Stimulated activated CD8-positive, alpha-beta memory T cell treated with anti-CD3 and anti-CD28 coated beads, Interleukin-15, amount 100 ng/mL, for 48 hours (primary cell): ENCODE measurements around the gene TWIST1.

ENCODE experiments used
- DNase-seq, 2 donors: peaks; one replicate each; pipeline ENCODE4 v3.0.0-alpha.2; 2020; ENCODE audit warnings: low read depth in 2 of 2

The TWIST1 gene

DNA sequence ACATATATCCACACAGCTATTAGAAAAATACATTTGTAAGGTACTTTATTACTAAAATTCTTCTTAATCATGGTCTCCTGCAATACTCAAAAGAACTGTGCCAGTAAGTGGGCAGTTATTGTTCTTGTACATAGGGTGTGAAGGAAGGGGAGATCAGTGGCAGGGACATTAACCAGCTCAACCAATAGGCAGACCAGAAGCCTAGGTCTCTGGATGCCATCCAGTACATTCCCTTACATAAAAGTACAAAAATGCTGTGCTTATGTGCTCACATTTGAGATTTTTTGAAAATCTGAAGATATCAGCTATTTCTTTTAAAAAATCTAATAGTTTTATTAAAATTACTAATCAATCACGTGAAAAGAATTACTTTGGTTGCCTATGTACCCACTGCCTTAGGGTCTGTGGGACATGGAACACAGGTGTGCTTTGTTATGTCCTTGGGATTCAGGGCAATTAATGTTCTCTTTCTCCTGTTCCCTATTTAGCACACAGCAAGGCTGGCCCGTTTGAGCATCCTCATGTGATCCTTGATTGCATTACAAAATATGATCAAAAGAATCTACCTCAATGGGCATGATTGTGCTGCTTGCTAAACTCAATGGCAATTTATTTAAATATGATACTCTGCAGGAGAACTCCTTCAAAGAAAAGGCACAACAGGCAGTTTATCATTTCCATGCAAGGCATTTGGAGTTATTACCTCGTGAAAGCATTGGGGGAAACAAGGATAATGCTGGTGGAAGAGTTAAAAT, 22.7 kb downstream of the TWIST1 start:
- no peak for DNase-seq

DNA sequence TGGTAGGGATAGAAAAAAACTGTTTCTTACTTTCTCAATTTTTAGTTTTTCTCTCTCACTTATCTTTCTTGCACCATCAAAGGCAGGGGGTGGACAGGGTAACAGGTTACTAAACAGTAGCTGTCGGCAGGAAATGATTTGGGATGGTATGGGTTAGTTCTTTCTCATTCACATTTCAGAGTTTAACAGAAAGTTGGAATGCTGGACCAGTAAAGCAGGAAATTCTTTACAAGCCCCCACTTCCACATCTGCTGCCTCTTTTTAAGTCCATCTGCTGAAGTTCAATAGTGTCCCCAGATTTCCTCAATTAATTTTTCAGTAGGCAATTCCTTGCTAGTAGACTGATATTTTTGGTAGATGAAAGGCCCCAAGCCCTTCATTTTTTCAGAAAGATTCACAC, 23.3 kb downstream of the TWIST1 start:
- DNase-seq: no peak

DNA sequence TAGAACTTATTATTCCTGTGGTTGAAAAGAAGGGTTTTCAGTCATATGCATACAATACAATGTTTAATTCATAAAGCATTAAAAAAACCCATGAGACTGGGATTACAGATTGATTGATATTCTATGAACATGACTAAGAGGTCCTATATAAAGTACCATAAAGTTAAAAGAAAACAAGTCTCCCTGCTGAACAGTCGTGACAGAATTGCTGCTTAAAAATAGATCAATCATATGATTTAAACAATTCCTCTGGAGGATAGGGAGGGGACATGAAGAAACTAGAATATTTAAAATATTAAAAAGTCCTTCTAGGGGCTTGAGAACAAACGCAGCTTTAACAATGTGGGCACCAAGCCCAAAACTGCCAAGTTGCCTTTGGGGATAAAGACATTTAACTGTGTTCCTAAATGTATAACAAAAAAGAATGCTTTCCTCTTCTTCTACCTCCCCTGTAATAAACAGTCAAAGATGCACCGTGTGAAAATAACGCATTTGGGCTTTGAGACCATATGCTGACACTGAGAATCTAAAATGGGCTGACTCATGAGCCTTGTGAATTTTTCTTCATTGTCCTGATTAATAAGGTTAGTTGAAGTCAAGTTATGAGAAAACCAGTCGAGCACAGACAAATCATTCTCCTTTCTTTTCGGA, 25.8 kb downstream of the TWIST1 start:
- DNase-seq: no peak

DNA sequence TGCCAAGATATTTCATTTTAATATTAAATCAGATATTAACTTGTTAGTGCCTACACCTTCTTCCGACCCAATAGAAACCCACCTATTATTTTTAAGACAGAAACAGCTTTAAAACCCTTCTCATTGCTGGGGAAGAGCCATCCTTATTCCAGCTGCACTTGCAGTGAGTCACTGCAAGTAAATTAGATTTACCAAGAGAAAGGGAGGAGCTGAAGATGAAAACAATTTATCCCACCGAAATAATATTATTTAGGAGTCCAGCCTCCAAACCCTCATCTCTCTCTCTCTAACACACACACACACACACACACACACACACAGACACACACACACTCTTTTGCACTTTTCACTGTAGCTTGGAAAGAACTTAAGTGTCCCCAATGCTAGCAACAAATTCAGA, 26.9 kb downstream of the TWIST1 start:
- DNase-seq: no peak

DNA sequence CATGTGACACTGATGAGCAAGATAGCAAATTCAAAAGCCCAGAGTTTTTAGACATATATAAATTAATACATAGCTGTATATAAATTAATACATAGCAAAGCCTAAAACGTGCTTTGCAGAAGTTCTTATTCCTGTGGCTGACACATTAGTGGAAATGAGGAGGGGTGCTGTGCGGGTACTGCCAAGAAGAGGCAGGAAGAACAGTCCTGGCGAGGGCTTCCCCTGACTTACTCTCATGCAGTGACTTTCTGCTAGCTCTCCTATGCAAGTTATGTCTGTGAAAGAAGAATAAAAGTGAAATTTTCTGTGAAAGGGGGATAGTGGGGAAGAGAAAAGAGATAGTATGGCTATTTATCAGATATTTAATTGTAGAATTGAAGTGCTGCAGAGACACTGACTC, 27.6 kb downstream of the TWIST1 start:
- DNase-seq: no peak

DNA sequence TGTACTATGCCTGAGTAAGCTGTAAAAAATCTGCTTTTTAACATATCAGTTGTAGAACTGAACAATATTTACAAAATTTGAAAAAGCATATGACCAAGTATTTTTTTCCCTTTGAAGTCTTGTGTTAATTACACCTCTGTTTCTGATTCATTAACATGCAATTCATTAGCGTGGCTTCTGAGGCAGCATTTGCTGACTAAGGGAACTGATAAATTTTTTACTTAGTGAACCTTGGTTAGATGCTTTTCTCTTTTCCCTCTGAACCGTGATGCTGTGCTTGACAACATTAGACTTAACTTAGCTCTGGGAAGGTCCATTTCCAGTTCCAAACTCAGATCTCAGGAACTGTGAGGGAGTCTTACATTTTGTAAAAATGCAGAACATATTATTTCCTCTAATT, 28.1 kb downstream of the TWIST1 start:
- DNase-seq: no peak

DNA sequence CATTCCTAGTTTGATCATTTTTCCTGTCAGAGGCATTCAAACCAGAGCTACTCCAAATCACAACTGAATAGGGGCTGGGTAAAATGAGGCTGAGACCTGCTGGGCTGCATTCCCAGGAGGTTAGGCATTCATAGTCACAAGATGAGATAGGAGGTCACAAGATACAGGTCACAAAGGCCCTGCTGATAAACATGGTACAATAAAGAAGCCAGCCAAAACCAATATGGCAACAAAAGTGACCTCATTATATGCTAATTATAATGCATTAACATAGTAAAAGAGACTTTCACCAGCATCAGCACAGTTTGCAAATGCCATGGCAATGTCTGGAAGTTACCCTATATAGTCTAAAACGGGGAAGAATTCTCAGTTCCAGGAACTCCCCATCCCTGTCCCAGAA, 37.3 kb downstream of the TWIST1 start:
- DNase-seq: no peak

DNA sequence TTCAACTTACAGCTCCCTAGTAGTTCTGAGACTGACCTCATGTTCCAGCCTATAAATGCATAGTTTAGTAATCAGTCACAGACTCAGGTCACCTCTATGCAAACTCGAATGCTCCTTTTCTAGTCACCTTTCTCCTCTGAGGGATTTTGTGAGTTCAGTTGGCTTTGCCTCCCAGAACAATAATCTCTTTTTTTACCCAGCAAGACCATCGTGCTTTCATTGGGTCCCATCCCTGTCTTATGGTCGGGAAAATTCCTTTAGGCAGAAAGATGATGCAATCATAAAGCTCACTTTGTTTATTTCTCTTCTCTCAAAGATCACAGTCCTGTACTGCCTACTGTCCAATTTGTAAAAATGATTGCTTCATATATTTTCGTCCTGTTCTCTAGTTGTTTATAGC, 38.4 kb downstream of the TWIST1 start:
- DNase-seq: no peak

DNA sequence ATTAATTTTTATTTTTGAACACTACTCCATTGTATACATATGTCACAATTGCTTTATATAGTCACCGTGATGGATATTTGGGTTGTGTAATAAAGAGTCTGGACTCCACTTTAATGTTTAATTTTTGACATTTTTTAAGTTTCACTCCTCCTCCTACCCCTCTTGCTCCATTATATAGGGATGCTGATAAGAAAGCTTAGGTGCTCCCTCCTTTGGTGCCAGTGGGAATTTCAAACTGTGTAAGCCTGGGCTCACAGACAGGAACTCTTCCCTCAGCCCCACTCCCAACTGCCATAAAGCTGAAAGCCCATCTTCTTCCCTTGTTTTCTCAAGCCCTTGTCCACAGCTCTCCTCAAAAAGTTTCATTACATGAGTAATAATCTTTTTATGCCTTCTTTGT, 47.6 kb downstream of the TWIST1 start:
- no peak for DNase-seq

DNA sequence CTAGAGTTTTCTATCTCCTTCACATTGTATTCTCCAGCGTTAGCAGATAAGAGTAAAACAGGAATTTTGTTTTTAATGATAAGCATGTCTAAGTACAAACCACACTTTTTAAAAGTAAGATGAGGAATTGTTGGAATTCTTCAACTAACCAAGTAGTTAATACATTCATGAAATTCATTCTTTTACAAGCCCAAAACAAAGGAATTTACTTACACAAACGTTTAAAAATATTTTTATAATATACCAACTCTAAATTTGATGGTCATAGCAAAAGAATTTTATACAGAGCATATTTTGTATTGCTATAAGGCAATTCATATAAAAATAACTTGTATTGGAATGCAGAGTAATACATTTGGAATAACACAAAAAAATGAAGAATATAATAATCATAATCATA, 51.3 kb downstream of the TWIST1 start:
- no peak for DNase-seq
